SH-SY5Y (cell line): Measurements from ENCODE around the gene KRT84.

Experiments
- GATA2 ChIP-seq: IDR thresholded peaks from 2 replicates; pipeline ENCODE4 v1.6.1; 2011; ENCODE audit warnings: mild to moderate bottlenecking, low read depth, low read length
- GATA3 ChIP-seq: IDR thresholded peaks from 2 replicates; pipeline ENCODE4 v1.6.1; 2011; ENCODE audit warnings: low read depth, mild to moderate bottlenecking, low read length, moderate library complexity

- TF ChIP-seq GATA2: no peak
- TF ChIP-seq GATA3: no peak
Observed at GRCh38 chr12:52372216-52373154, 13.0 kb downstream of the KRT84 start.
